HG02840 (cell line): ENCODE results near the gene KIRREL2.
A peak's percentile ranks its signal among the peaks of the same experiment; 100 is the strongest.
"Not testable (repeated sequence)": the region's sequence is repeated elsewhere in the genome, so short reads cannot be mapped to it uniquely, and the experiment has no call there.

ENCODE experiments used
- ATAC-seq: cut with Tn5 transposase; IDR thresholded peaks from one replicate; pipeline ENCODE4 v1.9.1; 2021; ENCODE audit warnings: mild to moderate bottlenecking, moderate library complexity, moderate number of reproducible peaks; ENCODE audit not compliant: unreplicated experiment, low FRiP score

Gene KIRREL2

DNA sequence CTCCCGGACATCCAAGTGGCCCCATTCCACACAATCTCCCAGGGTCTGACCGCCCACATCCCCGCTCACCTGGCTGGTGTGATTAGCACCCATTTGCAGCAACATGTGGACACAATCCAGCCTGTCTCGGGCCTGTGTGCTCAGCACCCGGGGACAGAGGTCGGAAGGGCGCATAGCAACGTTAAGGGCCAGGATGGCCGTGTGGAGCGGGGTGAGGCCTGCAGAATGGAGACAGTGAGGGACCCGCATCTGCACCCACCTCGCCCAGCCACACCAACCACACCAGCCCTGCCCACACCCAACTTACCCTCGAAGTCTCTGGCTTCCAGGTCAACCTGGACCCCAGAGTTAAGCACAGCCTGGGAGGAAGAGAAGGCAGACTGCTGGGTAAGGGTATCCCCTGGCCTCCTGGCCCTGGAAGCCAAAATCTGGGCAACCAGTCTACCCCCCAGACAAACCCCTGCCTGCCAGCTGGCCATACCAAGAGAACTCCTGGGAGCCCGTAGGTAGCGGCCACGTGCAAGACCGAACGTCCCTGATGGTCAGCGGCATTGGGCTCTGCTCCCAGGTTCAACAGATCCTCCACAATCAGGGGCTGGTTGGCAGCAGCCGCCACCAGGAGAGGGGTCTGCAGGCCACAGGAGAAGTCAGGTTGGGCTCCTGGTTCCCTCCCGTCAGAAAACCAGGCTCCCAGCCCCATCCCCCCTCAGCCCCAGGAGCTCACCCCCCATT is 39.4 kb downstream of the KIRREL2 start:
- ATAC-seq: no peak

DNA sequence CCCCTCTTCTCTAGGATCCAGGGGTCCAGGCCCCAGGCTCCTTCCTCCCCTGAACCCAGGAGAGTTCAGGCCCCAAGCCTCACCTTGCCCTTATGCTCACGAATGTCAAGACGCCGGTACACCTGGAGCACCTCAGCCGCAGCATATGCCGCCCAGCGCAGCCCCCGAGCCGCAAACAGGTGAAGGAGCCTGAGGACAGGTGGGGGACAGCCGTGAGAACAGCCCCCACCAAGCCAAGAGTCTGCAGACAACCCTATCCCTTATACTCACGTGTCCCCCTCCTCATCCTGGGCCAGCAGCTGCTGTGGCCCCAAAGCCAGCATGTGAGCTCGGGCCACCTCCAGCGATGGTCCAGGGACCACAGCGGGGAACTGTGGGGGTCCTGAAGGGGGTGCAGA is 39.9 kb downstream of the KIRREL2 start:
- no peak for ATAC-seq

DNA sequence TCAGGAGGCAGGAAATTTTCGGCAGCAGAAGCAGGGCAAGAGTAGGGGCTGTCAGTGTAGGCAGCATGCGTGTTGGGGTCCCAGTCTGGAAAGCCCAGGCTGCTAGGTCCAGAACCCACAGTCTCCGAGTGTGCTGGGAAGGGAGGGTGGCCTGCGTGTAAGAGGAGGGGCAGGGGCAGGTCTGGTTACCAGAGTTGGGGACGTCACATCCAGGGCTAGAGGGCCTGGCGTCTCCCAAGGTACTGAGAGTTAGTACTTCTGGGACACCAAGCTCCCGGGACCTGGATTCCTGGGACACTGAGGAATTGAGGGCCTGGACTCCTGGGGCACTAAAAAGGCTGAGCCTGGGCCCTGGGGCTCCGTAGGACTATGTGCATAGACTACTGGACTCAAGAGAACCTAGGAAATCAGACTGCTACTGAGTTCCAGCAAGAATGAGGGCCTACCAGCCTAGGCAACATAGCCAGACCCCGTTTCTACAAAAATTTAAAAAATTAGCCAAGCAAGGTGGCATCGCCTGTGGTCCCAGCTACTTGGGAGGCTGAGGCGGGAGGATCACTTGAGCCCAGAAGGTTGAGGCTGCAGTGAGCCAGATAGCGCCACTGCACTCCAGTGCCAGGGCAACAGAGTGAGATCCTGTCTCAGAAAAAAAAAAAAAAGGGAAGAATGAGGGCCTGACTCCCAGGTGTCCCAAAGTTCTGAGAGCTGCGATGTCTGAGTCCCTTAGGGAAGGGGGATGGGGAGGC is 41.2 kb downstream of the KIRREL2 start:
- ATAC-seq: no peak

GRCh38 chr19:35898499-35898809 is 41.7 kb downstream of the KIRREL2 start:
- no peak for ATAC-seq

DNA sequence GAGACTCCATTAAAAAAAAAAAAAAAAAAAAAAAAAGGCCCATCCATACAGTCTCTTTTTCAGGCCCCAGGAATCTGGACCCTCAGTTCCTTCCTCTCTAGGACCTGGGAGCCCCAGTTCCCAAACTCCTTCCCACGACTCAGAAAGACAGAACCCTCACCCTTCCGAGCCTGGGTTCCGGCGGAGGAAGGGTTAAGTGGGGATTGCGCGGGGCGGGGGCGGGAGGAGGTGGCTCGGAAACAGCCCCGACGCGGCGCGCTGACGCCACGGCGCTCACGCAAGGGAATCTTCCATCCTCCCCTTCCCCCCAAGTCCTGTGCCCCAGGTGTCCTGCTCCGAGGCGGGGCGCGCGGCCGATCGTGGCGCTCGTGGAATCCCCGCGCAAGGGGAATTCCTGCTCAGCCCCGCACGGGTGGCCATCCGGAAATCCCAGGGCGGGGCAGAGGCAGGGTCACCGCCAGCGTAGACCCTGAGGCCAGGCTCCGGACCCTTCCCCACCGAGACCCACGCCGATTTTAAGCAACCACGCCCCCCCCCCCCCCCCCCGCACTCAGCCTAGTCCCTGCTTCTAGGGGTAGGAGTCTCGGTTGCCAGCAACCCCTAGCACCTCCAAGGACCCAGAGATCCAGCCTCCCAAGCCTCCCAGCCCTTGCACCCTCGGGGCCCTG is 43.0 kb downstream of the KIRREL2 start:
- ATAC-seq: peak; percentile 36

DNA sequence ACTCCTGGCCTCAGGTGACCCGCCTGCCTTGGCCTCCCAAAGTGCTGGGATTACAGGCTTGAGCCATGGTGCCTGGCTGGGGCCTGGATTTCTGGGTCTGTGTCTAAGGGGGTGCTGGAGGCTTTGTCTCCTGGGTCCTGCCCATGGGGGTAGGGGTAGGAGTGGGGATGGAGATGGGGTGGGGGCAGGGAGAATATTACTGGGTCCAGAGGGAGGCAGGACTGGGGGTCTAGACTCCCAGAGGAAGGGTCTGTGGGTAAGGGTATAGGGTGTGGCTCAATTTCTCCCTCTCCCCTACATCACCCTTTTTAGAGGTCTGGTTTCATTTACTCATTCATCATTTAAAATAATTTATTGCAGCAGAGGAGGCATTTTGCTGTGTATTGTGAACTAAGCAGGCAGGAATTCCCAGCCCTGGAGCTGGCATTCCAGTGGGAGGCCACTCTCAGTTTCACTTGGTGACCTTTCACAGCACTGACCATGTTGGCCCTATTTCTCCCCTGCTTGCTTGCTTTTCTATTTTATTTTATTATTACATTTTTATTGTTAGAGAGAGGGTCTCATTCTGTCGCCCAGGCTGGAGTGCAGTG is 44.4 kb downstream of the KIRREL2 start:
- no peak for ATAC-seq

DNA sequence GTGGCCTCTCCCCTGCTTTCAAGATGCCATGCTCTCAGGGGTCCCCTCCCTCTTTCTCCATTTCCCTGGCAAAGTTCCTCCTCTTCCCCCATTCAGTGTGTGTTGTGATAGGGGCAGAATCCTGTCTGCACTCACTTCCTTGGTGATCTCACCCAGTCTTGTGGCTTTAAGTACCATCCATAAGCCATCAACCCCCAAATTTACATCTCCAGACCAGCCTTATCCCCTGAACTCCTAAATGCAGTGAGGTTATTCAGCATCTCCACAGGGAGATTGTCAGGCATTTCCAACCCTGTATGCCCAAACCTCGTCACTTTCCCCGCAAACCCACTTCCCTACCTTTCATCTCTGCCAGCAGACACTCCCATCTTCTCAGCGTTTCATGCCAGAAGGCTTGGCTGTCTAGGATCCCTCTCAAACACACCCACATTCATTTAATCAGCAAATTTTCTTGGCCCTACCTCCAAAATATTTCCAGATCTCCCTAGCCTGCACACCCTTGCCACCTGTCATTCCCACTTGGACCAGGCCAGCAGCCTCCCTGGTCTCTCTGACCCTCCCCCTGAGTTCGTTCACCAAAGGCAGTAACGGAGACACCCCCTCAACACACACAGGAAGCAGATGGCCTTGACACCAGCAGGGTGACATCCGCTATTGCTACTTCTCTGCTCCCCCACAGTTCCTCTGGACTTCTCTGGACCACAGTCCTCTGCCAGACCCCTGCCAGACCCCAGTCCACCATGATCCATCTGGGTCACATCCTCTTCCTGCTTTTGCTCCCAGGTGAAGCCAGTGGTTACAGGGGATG is 45.3 kb downstream of the KIRREL2 start, which contains the start of gene HCST:
TSS of gene HCST (plus strand) at position 676 of the 808 bp plus-strand sequence. CDS start at position 741, 65 bp downstream.
- no peak for ATAC-seq

- no peak for ATAC-seq
Observed at GRCh38 chr19:35902870-35903475, 46.3 kb downstream of the KIRREL2 start.

- no peak for ATAC-seq
Observed at GRCh38 chr19:35903550-35904179, 47.0 kb downstream of the KIRREL2 start.

DNA sequence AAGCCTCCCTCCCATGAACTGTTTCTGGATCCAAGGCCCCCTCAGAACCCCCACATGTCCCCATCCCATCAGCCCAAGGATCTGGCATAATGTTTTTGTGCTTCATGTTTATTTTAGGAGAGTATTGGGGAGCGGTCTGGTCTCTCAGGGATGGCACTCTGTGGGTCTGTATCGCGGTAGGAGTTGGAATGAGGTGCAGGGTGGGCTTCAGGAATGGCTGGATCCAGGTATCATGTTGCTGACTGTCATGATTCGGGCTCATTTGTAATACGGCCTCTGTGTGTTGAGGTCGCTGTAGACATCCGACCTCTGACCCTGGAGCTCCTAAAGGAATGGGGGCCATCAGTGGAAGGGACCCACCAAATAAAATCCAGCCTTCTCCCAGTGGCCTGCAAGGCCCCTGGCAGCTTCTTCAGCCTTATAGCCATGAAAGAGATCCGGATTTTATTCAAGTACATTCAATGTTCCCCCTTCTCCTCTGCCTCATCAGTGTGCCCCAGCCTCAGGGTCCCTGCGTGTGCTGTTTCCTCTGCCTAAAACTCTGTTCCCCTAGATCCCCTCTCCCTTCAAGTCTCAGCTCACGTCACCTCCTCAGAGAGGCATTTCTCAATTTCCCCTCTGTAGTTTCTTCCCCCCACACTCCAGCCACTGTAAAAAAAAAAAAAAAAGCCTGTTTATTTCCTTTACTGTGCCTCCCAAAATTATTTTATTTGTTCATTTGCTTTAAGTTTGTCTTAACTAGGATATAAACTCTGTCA is 47.8 kb downstream of the KIRREL2 start:
- ATAC-seq: no peak

DNA sequence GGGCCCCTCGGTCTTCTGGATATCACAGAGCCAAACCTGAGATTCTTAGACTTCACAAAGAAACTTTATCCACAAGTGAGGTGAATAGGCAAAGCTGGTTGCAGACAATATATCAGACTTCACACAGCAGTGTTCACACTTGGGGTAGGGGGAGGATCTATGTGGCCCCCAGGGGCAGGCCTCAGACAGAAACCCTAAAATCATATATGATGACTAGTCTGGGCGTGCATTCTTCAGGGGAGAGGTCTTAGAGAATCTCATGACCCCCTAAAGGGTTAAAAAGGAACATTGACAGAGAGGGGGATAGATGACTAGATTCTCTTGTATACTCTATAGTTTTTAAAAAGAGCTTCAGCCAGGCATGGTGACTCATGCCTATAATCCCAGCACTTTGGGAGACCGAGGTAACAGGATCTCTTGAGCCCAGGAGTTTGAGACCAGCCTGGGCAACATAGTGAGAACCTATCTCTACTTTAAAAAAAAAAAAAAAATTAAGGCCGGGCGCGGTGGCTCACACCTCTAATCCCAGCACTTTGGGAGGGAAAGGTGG is 48.5 kb downstream of the KIRREL2 start:
- no peak for ATAC-seq

DNA sequence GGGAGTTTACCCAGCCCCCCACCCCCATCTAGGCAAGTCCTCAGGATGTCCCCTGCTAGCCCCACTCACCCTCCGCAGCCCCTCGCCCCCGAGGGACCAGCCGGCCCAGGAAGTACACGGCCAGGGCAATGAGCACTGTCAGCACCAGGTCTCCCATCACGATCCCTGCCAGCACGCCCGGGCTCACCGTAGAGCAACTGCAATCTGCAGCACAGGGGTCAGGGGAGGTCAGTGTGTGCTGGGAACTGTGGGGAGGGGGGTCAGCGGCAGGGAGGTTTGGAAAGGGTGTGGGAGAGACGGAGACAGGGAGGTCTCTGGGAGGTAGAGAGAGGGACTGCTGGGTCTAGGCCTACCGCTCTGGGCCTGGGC is 50.6 kb downstream of the KIRREL2 start:
- ATAC-seq: no peak

- no peak for ATAC-seq
Observed at GRCh38 chr19:35908010-35908441, 51.3 kb downstream of the KIRREL2 start, which contains the start of gene TYROBP. Gene TYROBP, minus strand, starts transcription at chr19:35908295. Its CDS starts 67 bp downstream, at chr19:35908228.

- ATAC-seq: no peak
Observed at GRCh38 chr19:35908973-35909683, 52.4 kb downstream of the KIRREL2 start.

DNA sequence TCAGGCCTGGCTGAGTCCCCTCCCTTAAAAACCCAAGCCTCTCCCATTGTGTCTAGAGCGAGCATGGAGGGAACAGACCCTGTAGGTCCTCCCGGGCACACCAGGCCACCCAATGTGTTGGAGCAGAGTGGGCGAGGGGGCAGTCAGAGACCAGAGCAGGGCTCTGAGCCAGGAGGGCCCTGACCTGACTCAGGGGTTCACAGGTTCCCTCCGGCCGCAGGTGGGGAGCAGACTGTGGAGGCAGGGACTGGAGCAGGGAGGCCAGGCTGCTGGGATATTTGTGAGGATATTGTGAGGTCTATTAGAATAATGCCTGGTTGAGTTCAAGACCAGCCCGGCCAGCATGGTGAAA is 52.9 kb downstream of the KIRREL2 start:
- ATAC-seq: no peak

GRCh38 chr19:35910355-35910754 is 53.6 kb downstream of the KIRREL2 start:
- not testable (repeated sequence) for ATAC-seq

- no peak for ATAC-seq
Observed at GRCh38 chr19:35911173-35911572, 54.5 kb downstream of the KIRREL2 start.

GRCh38 chr19:35911790-35912189 is 55.1 kb downstream of the KIRREL2 start:
- ATAC-seq: no peak
